HG02885 (cell line): ENCODE results near the gene ZBTB25.

Source experiments
- ATAC-seq: cut with Tn5 transposase; IDR thresholded peaks from one replicate; pipeline ENCODE4 v1.9.1; 2021; ENCODE audit warnings: mild to moderate bottlenecking; ENCODE audit not compliant: unreplicated experiment, poor library complexity

The ZBTB25 gene

GRCh38 chr14:64488590-64489099, 15.0 kb downstream of the ZBTB25 start:
- ATAC-seq, result no peak

GRCh38 chr14:64478634-64479250, 24.9 kb downstream of the ZBTB25 start:
- no peak for ATAC-seq

- ATAC-seq, result no peak
Measured at GRCh38 chr14:64476438-64476837, 27.2 kb downstream of the ZBTB25 start.

- no peak for ATAC-seq
Measured at GRCh38 chr14:64475585-64476273, 27.9 kb downstream of the ZBTB25 start.

GRCh38 chr14:64474698-64475097, 28.9 kb downstream of the ZBTB25 start:
- no peak for ATAC-seq

- ATAC-seq, result no peak
Measured at GRCh38 chr14:64474041-64474440, 29.6 kb downstream of the ZBTB25 start.

GRCh38 chr14:64468451-64468850, 35.2 kb downstream of the ZBTB25 start:
- ATAC-seq, result no peak

- no peak for ATAC-seq
Measured at GRCh38 chr14:64467566-64467965, 36.1 kb downstream of the ZBTB25 start.

GRCh38 chr14:64467101-64467500, 36.5 kb downstream of the ZBTB25 start:
- ATAC-seq, result no peak

- peak; percentile 14 for ATAC-seq
Measured at GRCh38 chr14:64465831-64466554, 37.6 kb downstream of the ZBTB25 start.

- ATAC-seq, result peak; percentile 62
Measured at GRCh38 chr14:64465191-64465822, 38.3 kb downstream of the ZBTB25 start, which contains the start of gene AKAP5. TSS of gene AKAP5 (plus strand) at chr14:64465499. CDS start at chr14:64468395, 2,896 bp downstream.

GRCh38 chr14:64464651-64465050, 39.0 kb downstream of the ZBTB25 start:
- no peak for ATAC-seq

GRCh38 chr14:64463873-64464272, 39.8 kb downstream of the ZBTB25 start:
- ATAC-seq, result no peak

GRCh38 chr14:64463195-64463594, 40.4 kb downstream of the ZBTB25 start:
- no peak for ATAC-seq

GRCh38 chr14:64461221-64461620, 42.4 kb downstream of the ZBTB25 start:
- no peak for ATAC-seq

GRCh38 chr14:64459405-64460136, 44.1 kb downstream of the ZBTB25 start:
- ATAC-seq, result no peak

GRCh38 chr14:64454671-64455070, 49.0 kb downstream of the ZBTB25 start:
- no peak for ATAC-seq

- ATAC-seq, result no peak
Measured at GRCh38 chr14:64450255-64450654, 53.4 kb downstream of the ZBTB25 start.

GRCh38 chr14:64447876-64448670, 55.6 kb downstream of the ZBTB25 start:
- no peak for ATAC-seq
